Astrocyte (in vitro differentiated cells and primary cell): Measurements from ENCODE around the gene PSME1.

Source experiments
- EZH2 ChIP-seq: IDR thresholded peaks from 2 replicates; pipeline ENCODE4 v1.6.1; 2012; ENCODE audit warnings: mild to moderate bottlenecking, low read length, inconsistent platforms; ENCODE audit not compliant: insufficient read depth
- TF ChIP-seq, protein P1 (sequence below): IDR thresholded peaks from 2 replicates; pipeline ENCODE4 v1.5.1; 2011; ENCODE audit warnings: low read depth, mild to moderate bottlenecking, inconsistent platforms, low read length, moderate library complexity; ENCODE audit not compliant: insufficient read depth

DNA sequence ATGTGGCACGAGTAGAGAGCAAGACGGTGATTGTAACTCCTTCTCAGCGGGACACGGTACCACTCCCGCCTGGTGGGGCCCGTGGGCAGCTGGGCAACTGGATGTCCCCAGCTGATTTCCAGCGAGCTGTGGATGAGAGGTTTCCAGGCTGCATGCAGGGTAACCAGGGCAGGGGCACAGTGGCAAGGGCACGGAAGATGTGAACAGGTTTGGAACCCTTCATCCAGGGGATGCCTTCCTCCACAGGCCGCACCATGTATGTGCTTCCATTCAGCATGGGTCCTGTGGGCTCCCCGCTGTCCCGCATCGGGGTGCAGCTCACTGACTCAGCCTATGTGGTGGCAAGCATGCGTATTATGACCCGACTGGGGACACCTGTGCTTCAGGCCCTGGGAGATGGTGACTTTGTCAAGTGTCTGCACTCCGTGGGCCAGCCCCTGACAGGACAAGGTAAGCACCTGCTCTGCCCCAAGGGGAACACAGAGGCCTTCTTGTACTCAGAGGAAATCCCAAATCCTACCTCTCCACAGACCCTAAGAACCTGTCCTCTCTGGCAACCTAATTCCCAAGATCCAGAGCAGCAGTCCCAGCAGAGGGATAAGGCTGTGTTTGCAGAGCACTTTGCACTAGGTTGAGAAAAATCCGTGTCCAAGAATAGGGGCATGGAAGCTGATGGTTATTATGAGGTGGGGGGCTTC, 37.6 kb upstream of the PSME1 start:
- TF ChIP-seq, protein P1, sequence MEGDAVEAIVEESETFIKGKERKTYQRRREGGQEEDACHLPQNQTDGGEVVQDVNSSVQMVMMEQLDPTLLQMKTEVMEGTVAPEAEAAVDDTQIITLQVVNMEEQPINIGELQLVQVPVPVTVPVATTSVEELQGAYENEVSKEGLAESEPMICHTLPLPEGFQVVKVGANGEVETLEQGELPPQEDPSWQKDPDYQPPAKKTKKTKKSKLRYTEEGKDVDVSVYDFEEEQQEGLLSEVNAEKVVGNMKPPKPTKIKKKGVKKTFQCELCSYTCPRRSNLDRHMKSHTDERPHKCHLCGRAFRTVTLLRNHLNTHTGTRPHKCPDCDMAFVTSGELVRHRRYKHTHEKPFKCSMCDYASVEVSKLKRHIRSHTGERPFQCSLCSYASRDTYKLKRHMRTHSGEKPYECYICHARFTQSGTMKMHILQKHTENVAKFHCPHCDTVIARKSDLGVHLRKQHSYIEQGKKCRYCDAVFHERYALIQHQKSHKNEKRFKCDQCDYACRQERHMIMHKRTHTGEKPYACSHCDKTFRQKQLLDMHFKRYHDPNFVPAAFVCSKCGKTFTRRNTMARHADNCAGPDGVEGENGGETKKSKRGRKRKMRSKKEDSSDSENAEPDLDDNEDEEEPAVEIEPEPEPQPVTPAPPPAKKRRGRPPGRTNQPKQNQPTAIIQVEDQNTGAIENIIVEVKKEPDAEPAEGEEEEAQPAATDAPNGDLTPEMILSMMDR, result no peak
- no peak for TF ChIP-seq EZH2
